Mesendoderm (in vitro differentiated cells): ENCODE data around the gene SLC4A5. TPM values are rescaled to one million over a fixed set of nuclear protein-coding genes. Genes with fewer than 3 reads are reported as not detected.

Experiments used
- DNase-seq: peaks from one replicate; pipeline ENCODE4 v3.0.0; 2013
- H2AK5ac ChIP-seq: 2 replicates; pipeline ENCODE4 v1.6.1; 2013; ENCODE audit warnings: low read length, inconsistent platforms
- H2BK120ac ChIP-seq: 2 replicates; pipeline ENCODE4 v1.6.1; 2013; ENCODE audit warnings: low read depth, mild to moderate bottlenecking, low read length, moderate library complexity, mixed read lengths
- H2BK15ac ChIP-seq: replicated peaks from 2 replicates; pipeline ENCODE4 v1.6.1; 2013; ENCODE audit warnings: low read depth, mild to moderate bottlenecking, moderate library complexity
- H2BK5ac ChIP-seq: 2 replicates; pipeline ENCODE4 v1.6.1; 2013; ENCODE audit warnings: low read length, inconsistent platforms
- H3K18ac ChIP-seq: 2 replicates; pipeline ENCODE4 v1.6.1; 2013; ENCODE audit warnings: mild to moderate bottlenecking, low read length, mixed read lengths
- H3K23ac ChIP-seq: one replicate; pipeline ENCODE4 v1.6.1; 2013; ENCODE audit warnings: low read length
- H3K27ac ChIP-seq: 2 replicates; pipeline ENCODE4 v1.5.1; 2013; ENCODE audit warnings: low read depth, mild to moderate bottlenecking, inconsistent platforms, low read length, moderate library complexity
- H3K27me3 ChIP-seq: 2 replicates; pipeline ENCODE4 v1.6.1; 2013; ENCODE audit warnings: low read length, control low read depth, mild to moderate bottlenecking, inconsistent platforms; ENCODE audit not compliant: insufficient read depth, poor library complexity
- H3K36me3 ChIP-seq: 2 replicates; pipeline ENCODE4 v1.6.1; 2013; ENCODE audit warnings: low read length, inconsistent platforms; ENCODE audit not compliant: control insufficient read depth, insufficient read depth
- H3K4ac ChIP-seq: one replicate; pipeline ENCODE4 v1.6.1; 2013; ENCODE audit warnings: low read depth, mild to moderate bottlenecking, low read length, moderate library complexity
- H3K4me1 ChIP-seq: 2 replicates; pipeline ENCODE4 v1.6.1; 2013; ENCODE audit warnings: low read depth, low read length, inconsistent platforms; ENCODE audit not compliant: control insufficient read depth
- H3K4me2 ChIP-seq: 2 replicates; pipeline ENCODE4 v1.6.1; 2013; ENCODE audit warnings: low read length
- H3K4me3 ChIP-seq: 2 replicates; pipeline ENCODE4 v1.5.1; 2013; ENCODE audit warnings: mild to moderate bottlenecking, low read length
- H3K56ac ChIP-seq: one replicate; pipeline ENCODE4 v1.6.1; 2013; ENCODE audit warnings: low read length
- H3K79me1 ChIP-seq: 2 replicates; pipeline ENCODE4 v1.6.1; 2013; ENCODE audit warnings: low read length, inconsistent platforms
- H3K79me2 ChIP-seq: 2 replicates; pipeline ENCODE4 v1.6.1; 2013; ENCODE audit warnings: mild to moderate bottlenecking, low read length; ENCODE audit not compliant: control insufficient read depth, insufficient read depth
- H3K9ac ChIP-seq: 2 replicates; pipeline ENCODE4 v1.6.1; 2013; ENCODE audit warnings: low read length, inconsistent platforms
- H4K5ac ChIP-seq: one replicate; pipeline ENCODE4 v1.6.1; 2013; ENCODE audit warnings: low read length
- H4K8ac ChIP-seq: one replicate; pipeline ENCODE4 v1.6.1; 2013; ENCODE audit warnings: low read depth, mild to moderate bottlenecking, control low read depth, low read length, moderate library complexity
- WGBS: extraction: QIAGEN DNeasy Blood & Tissue Kit; methylation state at CpG from one replicate; pipeline ENCODE4 v1.1.7; 2013; ENCODE audit warnings: low lambda C conversion rate, missing lambda C conversion rate; ENCODE audit not compliant: insufficient coverage; ENCODE audit errors: extremely low coverage; 5-methylcytosine and 5-hydroxymethylcytosine counted together
- polyA plus RNA-seq, 2 experiments: library from polyadenylated mRNA; stranded (reverse); fragments of 200-250 nt; gene quantifications; one replicate each; pipeline ENCODE4 v1.2.3, GENCODE V29; 2013

Gene SLC4A5, protein sequence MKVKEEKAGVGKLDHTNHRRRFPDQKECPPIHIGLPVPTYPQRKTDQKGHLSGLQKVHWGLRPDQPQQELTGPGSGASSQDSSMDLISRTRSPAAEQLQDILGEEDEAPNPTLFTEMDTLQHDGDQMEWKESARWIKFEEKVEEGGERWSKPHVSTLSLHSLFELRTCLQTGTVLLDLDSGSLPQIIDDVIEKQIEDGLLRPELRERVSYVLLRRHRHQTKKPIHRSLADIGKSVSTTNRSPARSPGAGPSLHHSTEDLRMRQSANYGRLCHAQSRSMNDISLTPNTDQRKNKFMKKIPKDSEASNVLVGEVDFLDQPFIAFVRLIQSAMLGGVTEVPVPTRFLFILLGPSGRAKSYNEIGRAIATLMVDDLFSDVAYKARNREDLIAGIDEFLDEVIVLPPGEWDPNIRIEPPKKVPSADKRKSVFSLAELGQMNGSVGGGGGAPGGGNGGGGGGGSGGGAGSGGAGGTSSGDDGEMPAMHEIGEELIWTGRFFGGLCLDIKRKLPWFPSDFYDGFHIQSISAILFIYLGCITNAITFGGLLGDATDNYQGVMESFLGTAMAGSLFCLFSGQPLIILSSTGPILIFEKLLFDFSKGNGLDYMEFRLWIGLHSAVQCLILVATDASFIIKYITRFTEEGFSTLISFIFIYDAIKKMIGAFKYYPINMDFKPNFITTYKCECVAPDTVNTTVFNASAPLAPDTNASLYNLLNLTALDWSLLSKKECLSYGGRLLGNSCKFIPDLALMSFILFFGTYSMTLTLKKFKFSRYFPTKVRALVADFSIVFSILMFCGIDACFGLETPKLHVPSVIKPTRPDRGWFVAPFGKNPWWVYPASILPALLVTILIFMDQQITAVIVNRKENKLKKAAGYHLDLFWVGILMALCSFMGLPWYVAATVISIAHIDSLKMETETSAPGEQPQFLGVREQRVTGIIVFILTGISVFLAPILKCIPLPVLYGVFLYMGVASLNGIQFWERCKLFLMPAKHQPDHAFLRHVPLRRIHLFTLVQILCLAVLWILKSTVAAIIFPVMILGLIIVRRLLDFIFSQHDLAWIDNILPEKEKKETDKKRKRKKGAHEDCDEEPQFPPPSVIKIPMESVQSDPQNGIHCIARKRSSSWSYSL
- 0.34 TPM for polyA plus RNA-seq (2013, experiment 1 of 2)
- polyA plus RNA-seq (2013, experiment 2 of 2): 0.21 TPM

- no CpG with 5 or more reads among the region's 2 CpGs for WGBS
- no peaks in the 10 kb centered on the region for H3K27me3 ChIP-seq
- no peak within 1 kb of the TSS for H3K56ac ChIP-seq
Measured at GRCh38 chr2:74343316-74343715, at the start of gene SLC4A5. SLC4A5 (minus strand) TSS chr2:74343416; CDS start chr2:74315023, 28,393 bp downstream.

GRCh38 chr2:74392449-74392743 lies 49.2 kb upstream of the SLC4A5 start:
- Histone ChIP-seq H3K9ac (no peak overlapping the region), H4K8ac (no peak overlapping the region), H3K4me3 (no peak overlapping the region), H2BK120ac (peak overlapping the region; percentile 35), H2AK5ac (no peak overlapping the region), H3K79me2 (peaks cover 36% of the 10 kb centered on the region), H3K4me1 (peaks cover 3% of the 10 kb centered on the region), H3K56ac (no peak overlapping the region), H3K4ac (no peak overlapping the region), H3K27ac (no peak overlapping the region), H2BK15ac (no peak overlapping the region), H3K27me3 (no peaks in the 10 kb centered on the region), H3K4me2 (no peak overlapping the region), H2BK5ac (no peak overlapping the region), H3K23ac (no peak overlapping the region), H3K79me1 (peaks cover 18% of the 10 kb centered on the region), H4K5ac (no peak overlapping the region), H3K18ac (no peak overlapping the region), H3K36me3 (no peaks in the 10 kb centered on the region)
- no CpG with 5 or more reads among the region's 13 CpGs for WGBS
- DNase-seq: no peak

More at GRCh38 chr2:74343316-74343715, at the start of gene SLC4A5:
- no peak within 1 kb of the TSS for H2BK15ac ChIP-seq
- no peak within 1 kb of the TSS for H3K4ac ChIP-seq
- no peaks in the 10 kb centered on the region for H3K79me1 ChIP-seq
- H3K79me2 ChIP-seq: no peaks in the 10 kb centered on the region
- H2AK5ac ChIP-seq: no peak within 1 kb of the TSS
- no peak for DNase-seq
- H3K18ac ChIP-seq: no peak within 1 kb of the TSS
- H4K5ac ChIP-seq: no peak within 1 kb of the TSS
- no peak within 1 kb of the TSS for H2BK120ac ChIP-seq
- no peaks in the 10 kb centered on the region for H3K36me3 ChIP-seq
- H3K23ac ChIP-seq: no peak within 1 kb of the TSS
- H4K8ac ChIP-seq: no peak within 1 kb of the TSS
- no peak within 1 kb of the TSS for H3K27ac ChIP-seq
- no peaks in the 10 kb centered on the region for H3K4me1 ChIP-seq
- H3K9ac ChIP-seq: no peak within 1 kb of the TSS
- no peak within 1 kb of the TSS for H3K4me3 ChIP-seq
- no peak within 1 kb of the TSS for H2BK5ac ChIP-seq
- H3K4me2 ChIP-seq: no peak within 1 kb of the TSS

- Histone ChIP-seq H3K23ac (no peak overlapping the region), H2BK120ac (no peak overlapping the region), H2BK15ac (peak overlapping the region; percentile 57), H3K36me3 (no peaks in the 10 kb centered on the region), H3K9ac (peak overlapping the region; percentile 92), H3K4me3 (peak overlapping the region; percentile 90), H2BK5ac (no peak overlapping the region), H3K4ac (no peak overlapping the region), H3K79me1 (peaks cover 22% of the 10 kb centered on the region), H3K18ac (peak overlapping the region; percentile 88), H4K5ac (no peak overlapping the region), H3K4me1 (peaks cover 3% of the 10 kb centered on the region), H2AK5ac (no peak overlapping the region), H3K4me2 (peak overlapping the region; percentile 72), H3K56ac (peak overlapping the region; percentile 91), H3K79me2 (peaks cover 41% of the 10 kb centered on the region), H4K8ac (no peak overlapping the region), H3K27me3 (no peaks in the 10 kb centered on the region), H3K27ac (peak overlapping the region; percentile 85)
- peak; percentile 94 for DNase-seq
- WGBS: no CpG with 5 or more reads among the region's 62 CpGs
Measured at GRCh38 chr2:74391580-74392448, 48.6 kb upstream of the SLC4A5 start.

- Histone ChIP-seq H2BK5ac (no peak overlapping the region), H3K4me1 (peaks cover 3% of the 10 kb centered on the region), H3K4ac (no peak overlapping the region), H3K9ac (peak overlapping the region; percentile 92), H2BK120ac (no peak overlapping the region), H2AK5ac (no peak overlapping the region), H4K5ac (no peak overlapping the region), H3K4me2 (peak overlapping the region; percentile 72), H3K79me1 (peaks cover 24% of the 10 kb centered on the region), H3K79me2 (peaks cover 44% of the 10 kb centered on the region), H3K4me3 (peak overlapping the region; percentile 90), H3K23ac (no peak overlapping the region), H3K56ac (peak overlapping the region; percentile 91), H3K18ac (peak overlapping the region; percentile 88), H3K36me3 (no peaks in the 10 kb centered on the region), H3K27me3 (no peaks in the 10 kb centered on the region), H3K27ac (peak overlapping the region; percentile 85), H2BK15ac (no peak overlapping the region), H4K8ac (no peak overlapping the region)
- no CpG with 5 or more reads among the region's 11 CpGs for WGBS
- DNase-seq: peak; percentile 64
Measured at GRCh38 chr2:74391209-74391579, 48.0 kb upstream of the SLC4A5 start.

GRCh38 chr2:74390606-74391005 lies 47.4 kb upstream of the SLC4A5 start:
- no peak overlapping the region for H3K56ac ChIP-seq
- peak overlapping the region; percentile 12 for H3K9ac ChIP-seq
- H3K4me2 ChIP-seq: peak overlapping the region; percentile 14
- H3K27me3 ChIP-seq: no peaks in the 10 kb centered on the region
- no peak overlapping the region for H4K8ac ChIP-seq
- H3K23ac ChIP-seq: no peak overlapping the region
- no peak overlapping the region for H2BK5ac ChIP-seq
- no peaks in the 10 kb centered on the region for H3K36me3 ChIP-seq
- DNase-seq: no peak
- no peak overlapping the region for H2AK5ac ChIP-seq
- H3K4ac ChIP-seq: no peak overlapping the region
- H3K79me1 ChIP-seq: peaks cover 24% of the 10 kb centered on the region
- peaks cover 49% of the 10 kb centered on the region for H3K79me2 ChIP-seq
- no peak overlapping the region for H3K18ac ChIP-seq
- no peak overlapping the region for H2BK15ac ChIP-seq
- no peak overlapping the region for H3K27ac ChIP-seq
- peaks cover 3% of the 10 kb centered on the region for H3K4me1 ChIP-seq
- no CpG with 5 or more reads among the region's 5 CpGs for WGBS
- H4K5ac ChIP-seq: no peak overlapping the region
- no peak overlapping the region for H3K4me3 ChIP-seq
- no peak overlapping the region for H2BK120ac ChIP-seq
